GM15510 (cell line): ENCODE measurements around the gene INF2.

Source experiments
- POLR2A ChIP-seq: IDR thresholded peaks from 3 replicates; pipeline ENCODE4 v1.6.1; 2011; ENCODE audit warnings: borderline replicate concordance; ENCODE audit not compliant: insufficient read length; ENCODE audit errors: extremely low read depth

Gene INF2

DNA sequence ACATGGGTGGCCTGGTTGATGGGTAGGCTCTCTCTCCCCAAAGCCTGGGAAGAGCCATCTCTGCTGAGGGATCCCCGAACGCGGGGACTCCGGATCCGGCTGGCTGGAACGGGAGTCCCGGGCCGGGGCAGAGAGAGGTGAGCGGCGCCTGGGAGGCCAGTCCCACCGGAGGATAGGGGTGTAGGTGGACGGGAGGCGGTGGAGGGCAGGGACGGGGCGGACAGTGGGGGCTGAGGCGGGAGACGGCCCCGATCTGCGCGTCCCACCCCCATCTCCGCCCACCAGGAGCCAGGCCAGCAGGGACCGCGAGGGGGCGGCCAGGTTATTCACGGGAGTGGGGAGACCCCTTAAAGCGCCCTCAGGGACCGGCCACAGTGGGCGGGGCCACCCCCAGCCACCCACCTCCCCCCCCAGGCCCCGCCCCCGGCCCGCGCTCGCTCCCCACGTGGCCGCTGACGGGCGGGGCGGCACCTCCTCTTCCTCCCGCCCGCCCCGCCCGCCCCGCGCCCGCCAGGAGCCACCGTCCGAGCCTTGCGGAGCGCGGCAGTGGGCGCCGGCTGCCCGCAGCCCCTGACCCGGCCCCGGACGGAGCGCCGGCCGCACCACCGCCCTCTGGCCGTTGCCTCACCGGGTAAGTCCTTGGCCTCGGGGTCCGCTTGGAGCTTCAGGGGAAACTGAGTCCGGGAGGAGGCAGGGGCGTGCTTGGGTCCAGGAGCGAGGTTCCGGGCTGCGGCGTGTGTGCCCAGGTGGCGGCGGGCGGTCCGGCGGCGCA is at the start of gene INF2:
Gene INF2, plus strand, starts transcription at position 510 of the 772 bp plus-strand sequence. CDS start 11,748 bp downstream, outside the sequence.
- peak; percentile 54 for TF ChIP-seq POLR2A

GRCh38 chr14:104639885-104640548 is 49.4 kb upstream of the INF2 start:
- TF ChIP-seq POLR2A: no peak

DNA sequence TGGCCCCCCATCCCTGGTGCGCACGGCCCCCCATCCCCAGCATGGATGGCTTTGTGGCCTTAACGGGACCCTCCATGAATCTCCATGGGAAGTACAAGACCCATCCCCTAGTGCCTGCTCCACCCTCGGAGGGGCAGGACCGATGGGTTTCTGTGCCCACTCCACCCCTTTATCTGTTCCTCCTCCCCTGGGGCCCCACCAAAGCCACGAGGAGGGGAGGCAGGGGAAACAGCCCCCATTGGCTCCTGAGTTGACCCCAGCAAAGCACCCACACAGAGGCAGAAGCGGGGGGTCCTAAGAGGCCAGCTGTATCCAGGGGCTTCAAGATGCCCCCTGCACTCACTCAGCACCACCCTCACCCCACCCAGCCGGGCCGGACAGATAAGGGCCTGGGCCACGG is 48.7 kb upstream of the INF2 start:
- no peak for TF ChIP-seq POLR2A

DNA sequence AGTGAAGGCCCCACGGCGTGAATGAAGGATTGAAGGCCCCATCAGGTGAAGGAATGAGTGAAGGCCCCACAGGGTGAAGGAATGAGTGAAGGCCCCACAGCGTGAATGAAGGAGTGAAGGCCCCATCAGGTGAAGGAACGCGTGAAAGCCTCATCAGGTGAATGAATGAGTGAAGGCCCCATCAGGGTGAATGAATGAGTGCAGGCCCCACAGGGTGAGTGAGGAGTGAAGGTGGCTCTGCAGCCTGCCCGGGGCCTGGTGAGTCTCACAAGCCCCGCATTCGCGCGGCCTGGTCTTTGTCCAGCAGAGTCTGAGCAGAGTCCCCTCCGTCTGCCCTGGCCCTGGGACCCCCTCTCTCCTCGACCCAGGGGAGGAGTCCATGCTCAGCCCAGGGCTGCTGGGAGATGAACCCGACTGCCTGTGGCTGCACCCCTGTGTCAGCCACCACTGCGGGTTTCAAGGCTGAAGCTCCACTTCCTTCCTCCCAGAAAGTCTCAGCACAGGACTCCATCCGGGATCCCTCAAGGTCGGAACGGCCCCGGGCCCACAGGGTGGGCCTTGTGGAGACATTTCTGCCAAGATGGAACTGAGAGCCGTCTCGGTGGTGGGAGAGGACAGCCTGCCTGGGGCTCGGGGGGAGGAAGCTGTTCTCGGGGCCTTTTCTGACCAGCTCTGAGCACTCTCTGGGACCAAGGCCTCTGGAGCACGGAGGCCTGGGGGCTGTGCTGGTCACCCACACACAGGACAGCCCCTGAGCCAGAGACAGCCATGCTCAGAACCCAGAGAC is 47.5 kb upstream of the INF2 start:
- no peak for TF ChIP-seq POLR2A

DNA sequence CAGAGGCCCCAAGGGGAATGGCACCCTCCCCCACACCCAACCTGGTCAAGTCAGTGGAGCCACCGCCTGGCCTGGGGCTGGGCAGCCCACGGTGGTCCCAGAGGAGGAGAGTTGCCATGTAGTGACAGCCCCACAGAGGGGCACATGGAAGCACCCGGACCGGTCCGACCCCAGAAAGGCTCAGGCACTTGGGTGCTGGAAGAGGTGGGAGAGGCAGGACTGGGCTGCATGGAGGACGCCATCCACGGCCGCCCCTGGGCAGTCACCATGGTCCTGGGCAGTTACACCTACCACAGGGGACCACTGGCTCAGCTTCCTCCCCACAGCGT is 46.9 kb upstream of the INF2 start:
- TF ChIP-seq POLR2A: no peak

DNA sequence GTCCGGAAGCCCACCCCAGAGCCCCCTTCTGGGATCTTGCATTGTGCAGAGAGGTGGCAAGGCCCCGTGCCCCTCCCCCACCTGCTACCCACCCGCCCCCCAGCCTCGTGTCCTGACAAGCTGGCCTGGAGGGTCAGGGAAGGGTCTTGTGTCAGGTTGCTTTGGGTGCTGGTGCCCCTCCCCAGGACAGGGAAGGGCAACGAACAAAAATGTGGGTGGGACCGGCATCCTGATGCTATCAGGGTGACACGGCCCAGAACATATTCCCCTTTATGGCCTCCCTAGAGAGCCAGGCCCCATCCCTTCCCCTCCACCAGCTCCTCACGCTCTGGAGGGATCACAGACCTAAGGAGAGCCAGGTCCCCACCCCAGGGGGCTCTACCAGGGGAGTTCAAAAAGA is 46.1 kb upstream of the INF2 start:
- TF ChIP-seq POLR2A: no peak

GRCh38 chr14:104644091-104644635 is 45.3 kb upstream of the INF2 start:
- TF ChIP-seq POLR2A: no peak

DNA sequence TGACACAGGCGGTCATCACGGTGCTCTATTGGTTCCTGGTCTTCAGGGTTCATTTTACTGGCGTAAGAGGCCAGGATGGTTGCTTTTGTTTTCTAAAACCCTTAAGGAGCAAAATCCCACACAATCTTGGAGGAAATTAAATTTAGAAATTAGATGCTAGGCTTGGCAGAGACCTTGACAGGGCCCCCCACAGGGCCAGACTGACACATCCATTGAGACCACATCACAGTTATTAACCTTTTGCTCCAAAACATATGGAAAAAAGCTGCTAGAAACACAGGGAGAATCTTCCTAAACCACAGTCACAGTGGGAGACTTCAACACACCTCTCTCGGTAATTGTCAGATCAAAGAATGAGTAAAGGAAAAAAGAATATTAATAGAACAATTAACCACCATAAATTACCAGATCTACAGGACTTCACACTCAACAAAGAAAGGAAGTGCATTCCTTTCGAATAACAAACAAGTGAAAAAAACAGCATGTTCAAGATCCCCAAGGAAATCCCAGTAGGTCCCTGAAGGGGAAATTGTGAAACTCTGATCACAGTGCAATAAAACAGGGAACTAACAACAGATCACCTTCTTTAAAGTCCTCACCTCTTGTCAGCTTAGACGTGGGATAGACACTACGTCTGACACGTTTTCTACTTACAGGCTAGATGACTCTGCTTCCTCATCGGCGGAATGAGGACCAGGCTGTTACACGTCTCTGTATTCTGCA is 44.6 kb upstream of the INF2 start:
- TF ChIP-seq POLR2A: no peak

DNA sequence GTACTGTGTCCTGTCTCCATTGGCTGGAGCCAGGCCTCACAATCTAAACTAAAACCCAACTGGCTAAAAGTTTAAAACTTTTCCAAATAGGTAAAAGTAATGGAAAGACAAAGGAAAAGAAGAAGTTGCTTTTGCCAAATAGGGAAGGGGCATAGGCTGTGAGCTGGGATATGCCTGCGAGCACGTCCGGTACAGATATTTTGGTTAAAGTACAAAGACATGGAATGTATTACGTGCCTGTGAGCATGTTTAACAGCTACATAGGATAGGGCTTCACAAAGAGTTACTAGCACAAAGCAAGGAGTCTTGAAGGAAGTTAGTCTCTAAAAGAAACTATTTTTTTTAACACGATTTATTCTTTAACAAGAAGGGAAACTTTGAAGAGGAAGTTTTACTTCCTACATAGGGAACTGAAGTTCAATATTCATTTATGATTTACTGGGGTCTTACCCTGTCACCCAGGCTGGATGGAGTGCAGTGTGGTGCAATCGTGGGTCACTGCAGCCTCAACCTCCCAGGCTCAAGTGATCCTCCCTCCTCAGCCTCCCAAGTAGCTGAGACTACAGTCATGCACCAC is 41.9 kb upstream of the INF2 start:
- no peak for TF ChIP-seq POLR2A

DNA sequence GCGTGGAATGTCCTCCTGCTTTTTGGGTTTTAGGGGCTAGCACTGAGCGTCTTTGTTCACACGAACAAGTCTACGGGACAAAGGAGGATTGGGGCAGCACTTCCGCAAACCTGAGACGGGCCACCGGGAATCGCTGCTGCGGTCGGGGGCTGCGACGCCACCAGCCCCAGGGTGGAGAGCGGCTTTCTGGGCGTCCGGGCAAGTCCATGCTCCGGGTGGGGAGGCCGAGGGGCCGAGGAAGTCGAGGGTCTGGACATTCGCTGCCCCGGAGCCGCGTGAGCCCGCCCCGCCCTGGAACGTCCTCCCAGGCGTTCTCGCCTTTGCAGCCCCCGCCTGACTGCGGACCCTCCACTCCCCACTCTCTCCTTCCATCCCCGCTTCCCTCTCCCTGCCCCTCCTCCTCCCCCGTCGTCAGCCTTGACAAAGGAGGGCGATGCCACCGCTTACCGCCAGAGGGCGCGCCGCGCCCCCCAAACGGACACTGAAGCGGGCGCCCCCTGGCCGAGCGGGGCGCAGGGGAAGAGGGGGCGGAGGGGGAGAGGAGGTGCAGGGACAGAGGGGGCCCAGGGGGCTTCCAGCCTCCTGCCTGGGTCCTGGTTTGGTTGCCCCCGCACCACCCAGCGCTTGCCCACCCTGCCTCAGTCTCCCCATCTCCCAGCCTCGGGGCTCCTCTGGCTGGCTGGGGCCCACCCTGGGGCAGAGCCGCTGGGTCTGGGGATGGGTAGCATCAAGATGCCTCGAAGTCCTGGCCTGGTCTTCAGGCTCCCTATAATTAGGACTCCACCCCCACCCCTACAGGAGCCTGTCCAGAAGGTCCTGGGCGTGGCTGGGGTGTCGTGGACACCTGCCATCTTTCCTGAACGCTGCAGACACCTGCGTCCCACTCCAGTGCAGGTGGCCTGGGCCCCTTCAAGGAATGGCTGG is 39.1 kb upstream of the INF2 start:
- no peak for TF ChIP-seq POLR2A

DNA sequence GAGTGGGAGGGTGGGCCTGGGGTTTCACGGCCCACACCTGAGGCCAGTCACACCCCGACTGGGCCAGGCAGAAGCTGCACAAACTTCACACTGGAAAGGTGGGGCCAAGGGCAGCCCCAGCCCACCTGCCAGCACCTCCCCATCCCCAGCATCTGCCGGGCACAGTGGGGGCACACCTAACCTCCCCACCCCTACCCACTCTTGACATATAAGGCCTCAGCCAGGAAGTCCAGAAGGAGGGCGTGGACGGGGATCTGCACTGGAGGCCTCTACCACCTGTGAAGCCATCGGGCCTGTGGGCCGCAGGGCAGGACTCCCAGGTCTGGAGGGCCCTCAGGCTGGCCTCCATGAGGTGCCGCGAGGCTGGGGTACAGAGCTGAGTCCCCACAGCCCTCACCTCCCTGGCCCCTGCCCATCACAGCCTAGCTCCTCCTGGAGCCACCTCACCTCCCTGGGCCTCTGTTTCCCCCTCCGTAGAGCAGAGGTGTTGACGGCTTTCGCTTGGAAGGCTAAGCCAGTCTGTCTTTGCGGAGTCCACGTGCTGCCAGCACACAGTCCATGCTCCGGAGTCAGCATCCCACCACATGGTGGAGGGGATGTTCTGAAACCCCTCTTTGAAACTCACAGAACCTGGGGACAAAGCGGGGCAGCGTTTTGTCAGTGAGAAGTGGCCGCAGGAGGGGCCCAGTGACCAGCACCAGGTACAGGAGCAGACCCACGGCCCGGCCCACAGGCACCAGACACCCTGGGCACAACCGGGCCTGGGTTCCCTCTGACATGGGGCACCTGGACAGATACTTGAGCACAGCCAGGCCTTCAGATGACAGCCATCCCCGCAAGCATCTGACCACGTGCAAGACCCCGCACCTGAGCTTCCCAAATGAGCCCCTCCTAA is 38.2 kb upstream of the INF2 start:
- TF ChIP-seq POLR2A: no peak

DNA sequence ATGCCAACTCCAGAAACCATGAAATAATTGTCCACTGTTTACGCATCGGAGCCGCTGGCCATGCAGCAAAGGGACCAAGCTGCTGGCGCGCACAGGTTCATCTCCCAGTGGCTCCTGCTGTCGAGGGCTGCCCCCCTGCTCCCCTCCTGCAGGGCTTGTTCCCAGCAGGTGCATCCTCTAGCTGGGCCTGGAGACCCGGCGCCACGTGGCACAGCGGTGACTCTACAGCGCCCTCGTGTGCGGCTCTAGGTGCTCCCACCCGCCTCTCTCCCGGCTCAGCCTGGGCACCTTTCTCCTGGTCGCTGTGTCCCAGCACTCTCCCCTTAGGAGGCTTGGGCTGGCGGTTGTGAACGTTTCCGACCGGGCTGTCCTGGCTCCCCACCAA is 37.5 kb upstream of the INF2 start:
- no peak for TF ChIP-seq POLR2A
